HG02610 (cell line): ENCODE data around the gene RARRES1.

Experiments
- ATAC-seq: cut with Tn5 transposase; IDR thresholded peaks from one replicate; pipeline ENCODE4 v1.9.1; 2021; ENCODE audit warnings: mild to moderate bottlenecking, moderate library complexity; ENCODE audit not compliant: unreplicated experiment

Gene RARRES1

DNA sequence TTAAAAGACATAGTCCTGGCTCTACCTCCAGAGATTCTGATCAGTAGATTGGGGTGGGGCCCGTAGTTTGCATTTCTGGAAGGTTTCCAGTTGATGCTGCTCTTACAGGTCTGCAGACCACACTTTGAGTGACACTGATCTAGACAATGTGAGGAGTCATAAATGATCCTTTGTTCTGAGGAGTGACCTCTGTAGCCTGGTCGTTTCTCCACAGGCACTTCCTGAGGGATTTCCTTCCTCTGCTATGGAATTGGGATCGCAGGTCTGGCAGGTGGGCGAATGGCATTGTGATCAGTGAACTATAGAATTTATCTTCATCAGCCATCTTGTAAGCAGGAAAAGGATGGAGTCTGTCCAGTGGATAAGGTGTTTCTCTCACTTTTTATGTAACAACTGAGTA lies 82.5 kb downstream of the RARRES1 start:
- ATAC-seq = no peak
